ENCODE data around the gene CHST9.

- TF ChIP-seq CTCF (IDR thresholded peaks at IDR 0.05) (no peak), POLR2AphosphoS5 (IDR thresholded peaks at IDR 0.05) (no peak)
These were observed 179.5 kb downstream of the CHST9 start for GRCh38 chr18:27005589-27005988.

Data from sigmoid colon (tissue), 4 donors.